ENCODE results near the gene SLC7A6.
A peak's percentile ranks its signal among the peaks of the same experiment; 100 is the strongest.

SLC7A6 gene

DNA sequence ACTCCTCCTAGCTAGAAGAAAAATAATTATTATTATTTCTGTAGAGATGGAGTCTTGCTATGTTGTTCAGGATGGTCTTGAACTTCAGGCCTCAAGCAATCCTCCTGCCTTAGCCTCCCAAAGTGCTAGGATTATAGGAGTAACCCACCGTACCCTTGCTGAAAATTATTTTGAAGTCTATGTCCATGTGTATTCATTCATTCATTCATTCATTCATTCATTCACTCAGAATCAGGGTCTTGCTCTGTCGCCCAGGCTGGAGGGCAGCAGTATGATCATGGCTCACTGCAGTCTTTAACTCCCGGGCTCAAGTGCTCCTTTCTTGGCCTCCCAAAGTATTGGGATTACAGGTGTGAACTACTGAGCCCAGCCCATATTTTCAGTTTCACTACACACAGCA lies 42.3 kb downstream of the SLC7A6 start:
- no peak for DNase-seq (ENCODE audit: low read depth, low spot score)

DNA sequence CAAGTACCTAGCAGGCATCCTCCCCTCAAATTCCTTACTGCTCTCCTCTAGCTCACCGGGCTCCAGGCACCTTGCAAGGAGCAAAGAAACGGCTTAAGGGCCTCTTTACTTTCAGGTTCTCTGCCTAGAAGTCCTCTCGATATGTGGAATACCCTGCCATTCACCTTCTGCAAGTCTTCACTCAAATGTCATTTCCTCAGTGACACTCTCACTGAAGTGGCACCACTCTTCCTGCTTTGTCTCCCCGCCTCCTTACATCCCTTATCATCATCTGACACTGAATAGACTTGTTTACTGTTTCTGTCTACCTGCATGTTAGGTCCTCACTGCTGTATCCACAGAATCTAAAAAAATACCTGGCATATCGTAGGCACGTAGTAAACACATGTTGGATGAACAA lies 45.5 kb downstream of the SLC7A6 start:
- DNase-seq (ENCODE audit: low read depth, low spot score) = no peak

DNA sequence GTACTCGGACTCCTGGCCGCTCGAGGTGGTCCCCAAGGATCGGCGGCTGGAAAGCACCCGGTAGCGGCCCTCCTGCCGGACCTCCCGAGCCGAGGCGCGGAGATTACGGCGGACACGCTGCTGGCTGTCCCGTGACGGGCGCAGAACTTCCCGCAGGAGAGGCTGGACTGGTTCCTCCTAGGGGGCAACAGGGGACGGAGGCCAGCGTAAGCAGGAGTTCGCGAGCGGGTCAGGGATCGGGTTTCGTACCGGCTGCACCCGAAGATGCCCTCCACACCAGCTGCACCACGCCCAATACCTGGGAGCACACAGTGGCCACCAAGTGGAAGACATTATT lies 46.1 kb downstream of the SLC7A6 start:
- DNase-seq (ENCODE audit: low read depth, low spot score) = no peak

DNA sequence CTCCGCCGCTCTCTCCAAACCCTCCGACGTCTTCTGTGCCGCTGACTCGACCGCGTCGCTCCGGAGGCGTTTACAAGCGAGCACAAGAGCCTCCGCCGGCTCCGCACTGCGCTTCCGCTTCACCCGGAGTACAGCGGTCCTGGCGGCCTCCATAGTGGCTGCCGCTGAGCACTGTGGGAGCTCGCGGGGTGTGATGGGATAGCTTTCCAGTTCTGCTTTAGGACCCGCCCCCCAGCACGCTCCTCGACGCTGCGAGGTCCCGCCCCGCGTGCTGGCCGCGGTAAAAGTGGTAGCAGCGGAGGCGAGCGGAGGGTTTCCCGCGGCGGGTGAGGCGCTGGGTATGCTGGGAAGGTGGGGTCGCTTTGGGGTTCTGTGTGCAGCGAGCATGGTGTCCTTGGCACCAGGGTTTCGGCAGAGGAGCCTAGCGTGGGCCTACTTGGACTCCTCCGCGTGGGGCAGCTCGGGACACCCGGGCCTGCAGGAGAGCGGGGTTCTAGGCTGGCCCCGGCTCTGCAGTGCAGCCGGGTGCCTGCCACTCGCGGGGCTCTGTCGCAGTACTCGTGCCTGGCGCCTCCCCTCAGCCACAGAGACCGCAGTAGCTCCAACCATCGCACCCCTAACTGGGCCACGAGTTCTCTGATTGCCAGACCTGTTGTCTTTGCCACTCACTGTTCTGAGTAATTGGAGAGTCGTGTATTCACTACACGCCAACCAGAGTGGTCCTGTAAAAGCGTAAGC lies 46.6 kb downstream of the SLC7A6 start, which contains the start of the genes PRMT7 and SLC7A6OS:
Gene PRMT7 (plus strand): TSS at position 246 of the 738 bp plus-strand sequence. CDS start 4,961 bp downstream, outside the sequence.
Gene SLC7A6OS (minus strand): TSS at position 173 of the 738 bp plus-strand sequence. CDS start 20 bp downstream, at position 153.
- DNase-seq (ENCODE audit: low read depth, low spot score) = peak; percentile 94

DNA sequence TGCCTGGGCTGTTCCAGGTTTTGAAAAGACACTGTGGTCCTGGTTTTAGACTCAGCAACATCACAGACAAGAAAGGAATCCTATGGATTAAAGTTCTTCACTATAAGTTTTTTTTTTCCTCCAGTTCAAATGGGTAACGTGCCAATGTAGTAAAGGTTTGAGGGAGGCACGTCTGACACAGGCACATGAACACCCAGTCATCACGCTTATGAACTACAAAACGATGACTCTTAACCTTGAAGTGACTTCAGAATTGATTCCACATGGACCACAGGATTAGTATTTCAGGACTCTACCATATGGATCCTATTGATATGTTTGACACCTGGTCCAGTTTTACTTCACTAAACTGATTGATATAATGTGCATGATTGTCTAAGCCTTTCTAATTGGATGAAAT lies 48.8 kb downstream of the SLC7A6 start:
- no peak for DNase-seq (ENCODE audit: low read depth, low spot score)

DNA sequence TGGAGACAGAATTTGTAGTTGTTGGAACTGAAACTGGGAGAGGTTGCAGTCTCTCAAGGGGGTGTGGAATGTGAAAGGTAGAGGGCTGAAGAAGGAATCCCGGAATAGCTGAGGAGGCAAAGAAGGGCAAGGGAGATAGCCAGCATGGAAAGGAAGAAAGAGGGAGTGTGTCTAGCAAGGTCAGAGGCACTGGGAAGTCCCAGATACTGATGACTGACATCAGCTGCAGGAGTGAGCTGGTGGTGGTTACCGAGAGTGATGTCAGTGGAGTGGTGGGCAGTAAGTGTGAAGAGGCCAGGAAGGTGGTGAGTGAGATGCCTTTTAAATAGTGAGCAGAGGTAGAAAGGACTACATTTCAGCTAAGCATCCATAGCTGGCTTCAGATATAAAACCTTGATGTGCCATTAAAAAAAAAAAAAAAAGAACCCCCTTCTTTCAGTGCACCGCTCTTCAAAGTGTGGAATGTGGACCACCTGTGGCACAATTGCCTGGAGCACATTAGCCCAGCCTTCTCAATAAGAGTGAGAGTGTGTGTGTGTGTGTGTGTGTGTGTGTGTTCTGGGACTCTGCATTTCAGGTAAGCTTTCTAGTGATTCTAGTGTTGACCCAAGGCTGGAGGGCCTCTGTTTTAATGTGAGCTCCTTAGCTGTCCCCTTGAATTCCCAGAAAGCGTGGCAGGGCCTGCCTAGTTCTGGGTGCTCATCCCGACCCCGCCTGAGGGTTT lies 55.0 kb downstream of the SLC7A6 start:
- peak; percentile 36 for DNase-seq (ENCODE audit: low read depth, low spot score)

DNA sequence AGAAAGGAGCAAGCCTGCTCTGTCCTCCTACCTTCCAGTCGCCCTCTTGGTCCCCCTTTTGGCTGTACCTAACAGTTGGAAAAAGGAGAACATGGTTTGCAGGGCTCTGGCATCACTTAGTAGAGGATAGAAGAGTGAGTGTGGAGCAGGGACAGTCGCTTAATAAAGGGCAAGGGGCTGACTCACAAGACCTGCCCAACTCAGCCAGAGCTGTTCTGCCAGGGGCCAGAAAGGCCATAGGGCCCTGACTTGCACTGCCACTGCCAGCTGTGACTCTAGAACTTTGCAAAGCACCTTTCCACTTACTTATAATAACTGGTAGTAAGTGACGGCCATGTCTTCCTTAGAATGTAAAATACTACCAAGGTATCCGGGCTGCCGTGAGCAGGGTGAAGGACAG lies 60.0 kb downstream of the SLC7A6 start:
- no peak for DNase-seq (ENCODE audit: low read depth, low spot score)

DNA sequence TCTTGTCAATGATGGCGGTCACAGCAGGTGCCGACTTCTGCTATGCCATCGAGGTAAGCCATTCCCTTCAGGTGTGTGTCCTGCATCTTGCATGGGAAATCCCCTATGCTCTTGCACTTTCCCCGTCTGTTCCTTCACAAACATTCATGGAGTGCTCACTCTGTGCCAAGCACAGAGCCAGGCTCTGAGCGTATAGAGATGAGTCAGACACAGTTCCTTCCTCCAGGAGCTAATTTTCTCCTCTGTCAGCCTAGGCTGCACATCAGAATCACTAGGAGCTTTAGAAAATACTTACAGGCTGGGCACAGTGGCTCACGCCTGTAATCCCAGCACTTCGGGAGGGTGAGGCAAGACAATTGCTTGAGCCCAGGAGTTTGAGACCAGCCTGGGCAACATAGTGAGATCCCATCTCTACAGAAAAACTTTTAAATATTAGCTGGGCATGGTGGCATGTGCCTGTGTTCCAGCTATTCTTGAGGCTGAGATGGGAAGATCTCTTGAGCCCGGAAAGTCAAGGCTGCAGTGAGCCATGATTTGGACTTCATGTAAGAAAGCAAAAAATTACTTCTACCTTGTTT lies 60.5 kb downstream of the SLC7A6 start:
- no peak for DNase-seq (ENCODE audit: low read depth, low spot score)

DNA sequence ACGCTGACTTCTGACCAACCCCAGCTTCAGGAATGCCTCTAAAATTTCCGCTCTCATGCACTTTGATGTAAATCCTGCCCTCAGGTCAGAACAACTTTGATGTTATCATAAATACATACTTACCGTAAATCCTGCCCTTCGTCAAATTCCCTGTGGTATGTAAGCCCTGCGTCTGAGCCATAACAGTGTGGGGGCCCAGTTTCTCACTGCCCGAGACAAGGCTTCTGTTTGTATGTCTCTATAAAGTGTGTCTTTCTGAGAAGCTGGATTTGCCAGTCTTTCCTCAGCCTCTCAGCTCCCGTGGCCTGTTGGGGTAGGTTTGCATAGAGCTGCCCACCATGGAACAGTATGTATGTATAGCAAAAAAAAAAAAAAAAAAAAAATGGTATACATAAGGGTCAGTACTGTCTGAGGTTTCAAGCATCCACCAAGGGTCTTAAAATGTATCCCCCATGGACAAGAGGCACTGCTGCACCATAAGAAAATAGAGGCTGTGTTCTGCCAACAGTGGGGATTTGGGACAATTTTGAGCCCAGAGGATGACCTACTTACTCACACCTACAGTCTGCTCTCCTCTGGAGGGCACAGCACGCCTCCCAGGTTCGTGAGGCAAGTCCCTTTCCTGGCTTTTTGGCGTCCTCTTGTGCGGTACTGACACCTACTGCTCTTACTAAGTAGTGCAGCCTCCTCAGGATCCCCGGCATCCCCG lies 64.0 kb downstream of the SLC7A6 start:
- peak; percentile 92 for DNase-seq (ENCODE audit: low read depth, low spot score)

DNA sequence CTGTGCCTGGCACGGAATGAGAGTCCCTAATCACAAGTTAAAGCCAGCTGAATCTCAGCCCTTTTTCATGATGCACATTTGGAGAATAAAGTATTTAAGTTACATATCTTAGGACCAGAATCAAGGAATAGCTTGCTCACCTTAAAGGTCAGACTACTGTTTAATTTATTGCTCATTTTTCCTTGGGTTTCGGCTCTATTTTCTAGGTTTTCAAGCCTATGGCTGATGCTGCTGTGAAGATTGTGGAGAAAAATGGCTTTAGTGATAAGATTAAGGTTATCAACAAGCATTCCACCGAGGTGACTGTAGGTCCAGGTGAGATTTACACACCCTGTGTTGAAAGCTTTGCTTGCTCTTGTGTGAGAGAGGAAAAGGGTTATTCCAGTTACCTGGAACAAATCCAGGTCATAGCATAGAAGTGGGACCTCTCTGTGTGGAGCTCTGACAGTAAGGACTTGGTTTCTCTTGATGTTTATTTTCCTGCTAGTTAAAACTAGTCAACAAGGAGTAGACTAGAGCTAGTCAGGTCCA lies 64.6 kb downstream of the SLC7A6 start:
- DNase-seq (ENCODE audit: low read depth, low spot score) = no peak

DNA sequence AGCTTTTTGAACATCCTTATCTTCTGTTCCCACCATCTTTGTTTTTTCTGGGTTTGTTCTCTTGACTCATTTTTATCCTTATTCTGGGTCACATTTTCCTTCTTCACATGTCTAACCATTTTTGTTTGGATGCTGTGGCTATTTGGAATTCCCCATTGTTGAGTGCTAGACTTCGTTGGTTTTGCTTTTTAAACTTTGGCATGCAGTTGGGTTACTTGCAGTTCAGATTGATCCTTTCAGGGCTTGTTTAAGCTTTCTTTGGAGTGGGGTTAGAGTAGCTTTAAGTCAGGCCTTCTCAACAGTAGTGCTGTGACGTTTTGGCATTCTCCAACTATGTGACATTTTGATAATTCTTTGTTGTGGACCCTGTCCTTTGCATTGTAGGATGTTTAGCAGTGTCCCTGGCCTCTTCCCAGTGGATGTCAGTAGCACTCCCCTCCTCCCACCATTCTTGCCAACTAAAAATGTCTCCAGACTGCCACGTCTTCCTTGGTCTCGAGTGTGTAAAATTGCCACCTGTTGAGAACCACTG lies 67.6 kb downstream of the SLC7A6 start:
- no peak for DNase-seq (ENCODE audit: low read depth, low spot score)

DNA sequence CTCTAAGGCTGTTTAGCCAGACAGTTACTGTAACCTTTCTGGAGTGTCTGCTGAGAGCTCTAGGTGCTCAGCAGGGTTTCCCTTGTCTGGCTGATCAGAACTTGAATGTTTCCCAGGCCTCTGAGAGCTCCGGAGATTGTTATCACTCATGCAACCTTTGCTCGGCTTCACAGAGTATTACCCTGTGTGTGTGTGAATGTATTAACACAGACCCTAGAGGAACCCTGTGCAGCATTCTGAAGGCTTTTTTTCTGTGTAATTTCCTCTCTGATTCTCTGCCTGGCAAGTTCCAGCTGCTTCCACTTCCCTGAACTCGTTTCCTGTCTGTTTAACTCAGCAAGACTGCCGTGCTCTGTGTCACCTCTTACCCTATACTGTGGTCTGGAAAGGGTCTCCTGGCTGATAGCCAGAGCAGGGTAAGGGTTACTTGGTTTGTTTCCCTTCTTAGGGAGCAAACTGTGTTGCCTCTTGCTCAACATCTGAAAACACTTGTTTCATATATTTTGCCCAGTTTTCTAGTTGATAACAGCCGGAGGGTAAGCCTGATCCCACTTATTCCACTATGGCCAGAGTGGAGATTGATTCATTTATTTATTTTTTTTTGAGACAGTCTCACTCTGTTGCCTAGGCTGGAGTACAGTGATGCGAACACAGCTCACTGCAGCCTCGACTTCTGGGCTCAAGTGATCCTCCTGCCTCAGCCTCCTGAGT lies 68.2 kb downstream of the SLC7A6 start:
- DNase-seq (ENCODE audit: low read depth, low spot score) = peak; percentile 21

DNA sequence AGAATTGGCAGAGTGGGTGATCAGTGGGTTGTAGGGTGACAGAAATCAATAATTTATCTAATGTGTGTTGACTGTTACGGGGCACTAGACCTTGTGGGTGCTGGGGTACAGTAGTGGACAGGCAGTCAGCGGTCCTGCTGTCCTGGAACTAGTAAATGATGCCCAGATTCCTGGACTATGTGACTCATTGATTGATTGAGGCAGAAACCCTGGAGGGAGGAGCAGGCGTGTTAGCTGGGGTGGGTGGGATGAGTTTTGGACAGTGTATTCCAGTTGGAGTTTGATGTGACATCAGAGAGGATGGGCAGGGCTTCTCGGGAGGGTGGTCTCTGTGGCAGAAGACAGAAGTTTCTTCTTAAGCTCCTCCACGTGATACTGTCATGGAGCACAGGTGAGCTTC lies 70.8 kb downstream of the SLC7A6 start:
- DNase-seq (ENCODE audit: low read depth, low spot score) = no peak

DNA sequence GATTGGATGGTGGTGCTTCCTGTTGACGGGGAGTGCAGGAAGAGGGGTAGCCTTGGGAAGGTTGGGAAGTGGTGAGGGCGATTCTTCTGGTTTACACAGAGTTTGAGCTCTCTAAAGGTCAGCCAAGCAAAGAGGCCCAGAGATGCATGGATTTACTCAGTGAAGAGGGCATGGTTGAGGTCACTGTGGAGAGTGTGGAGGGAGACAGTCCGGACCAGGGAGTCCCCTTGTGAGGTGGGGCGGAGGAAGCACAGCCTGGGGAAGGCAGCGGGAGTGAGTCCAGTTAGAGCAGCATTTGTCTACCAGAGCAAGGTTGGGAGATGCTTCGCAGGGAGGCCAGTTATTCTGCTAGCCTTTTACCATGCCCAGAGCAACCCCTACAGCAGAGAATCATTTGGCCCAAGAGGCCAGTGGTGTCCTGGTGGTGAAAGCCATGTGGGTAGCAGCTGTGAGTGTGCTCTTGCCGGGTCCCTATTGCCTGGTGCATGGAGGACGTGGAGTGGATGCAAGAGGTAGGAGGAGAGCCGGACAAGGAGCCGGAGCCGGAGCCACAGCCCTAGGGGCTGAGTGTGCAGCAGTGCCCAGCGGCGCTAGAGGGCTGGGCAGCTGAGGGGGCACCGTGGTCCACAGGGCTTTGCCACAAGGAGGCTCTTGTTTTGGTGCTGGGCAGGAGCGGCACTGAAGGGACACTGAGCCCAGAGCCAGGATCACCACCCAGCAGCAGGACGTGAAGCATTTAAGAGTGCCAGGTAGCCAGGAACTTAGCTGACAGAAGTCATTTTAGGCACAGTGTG lies 74.2 kb downstream of the SLC7A6 start:
- no peak for DNase-seq (ENCODE audit: low read depth, low spot score)

DNA sequence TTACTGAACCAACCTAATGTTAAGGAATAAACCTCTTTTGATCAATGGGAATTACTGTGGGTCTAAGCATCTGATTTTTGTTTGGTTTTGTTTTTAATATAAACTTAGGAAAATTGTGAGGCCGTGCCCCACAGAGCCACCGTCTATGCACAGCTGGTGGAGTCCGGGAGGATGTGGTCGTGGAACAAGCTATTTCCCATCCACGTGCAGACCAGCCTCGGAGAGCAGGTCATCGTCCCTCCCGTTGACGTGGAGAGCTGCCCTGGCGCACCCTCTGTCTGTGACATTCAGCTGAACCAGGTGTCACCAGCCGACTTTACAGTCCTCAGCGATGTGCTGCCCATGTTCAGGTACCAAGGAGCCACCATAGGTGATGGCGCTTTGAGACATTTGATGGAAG lies 74.9 kb downstream of the SLC7A6 start:
- DNase-seq (ENCODE audit: low read depth, low spot score) = no peak

DNA sequence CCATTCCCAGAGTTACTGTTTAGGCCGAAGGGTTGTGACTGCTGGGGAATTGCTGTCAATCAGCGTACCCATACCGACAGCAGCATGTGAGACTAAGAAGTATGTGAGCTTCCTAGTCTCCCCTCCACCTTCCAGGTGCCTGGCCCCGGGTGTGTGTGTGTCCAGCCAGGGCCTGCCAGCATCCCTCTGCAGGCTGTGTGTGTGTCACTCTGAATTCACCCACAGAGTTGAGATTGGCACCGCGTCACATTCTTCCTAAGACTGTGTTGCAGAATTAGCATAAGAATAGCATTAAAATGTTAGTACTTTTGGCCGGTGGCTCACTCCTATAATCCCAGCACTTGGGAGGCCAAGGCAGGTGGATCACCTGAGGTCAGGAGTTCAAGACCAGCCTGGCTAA lies 78.3 kb downstream of the SLC7A6 start:
- DNase-seq (ENCODE audit: low read depth, low spot score) = no peak

DNA sequence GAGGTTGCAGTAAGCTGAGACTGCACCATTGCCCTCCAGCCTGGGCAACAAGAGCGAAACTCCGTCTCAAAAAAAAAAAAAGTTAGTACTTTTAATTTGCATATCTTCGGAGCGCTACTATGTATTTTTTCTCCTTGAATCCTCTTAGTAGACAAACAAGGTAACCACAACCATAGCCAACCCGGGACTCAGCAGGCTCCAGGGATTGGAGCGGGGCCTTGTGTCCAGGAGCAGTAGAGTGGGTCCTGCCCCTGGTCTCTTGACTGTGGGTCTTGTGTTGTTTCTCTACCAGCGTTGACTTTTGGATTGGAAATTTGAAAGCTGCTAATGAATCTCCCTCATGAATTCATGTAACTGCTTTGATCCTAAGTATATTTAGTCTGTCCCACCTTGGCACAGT lies 78.8 kb downstream of the SLC7A6 start:
- DNase-seq (ENCODE audit: low read depth, low spot score) = no peak

DNA sequence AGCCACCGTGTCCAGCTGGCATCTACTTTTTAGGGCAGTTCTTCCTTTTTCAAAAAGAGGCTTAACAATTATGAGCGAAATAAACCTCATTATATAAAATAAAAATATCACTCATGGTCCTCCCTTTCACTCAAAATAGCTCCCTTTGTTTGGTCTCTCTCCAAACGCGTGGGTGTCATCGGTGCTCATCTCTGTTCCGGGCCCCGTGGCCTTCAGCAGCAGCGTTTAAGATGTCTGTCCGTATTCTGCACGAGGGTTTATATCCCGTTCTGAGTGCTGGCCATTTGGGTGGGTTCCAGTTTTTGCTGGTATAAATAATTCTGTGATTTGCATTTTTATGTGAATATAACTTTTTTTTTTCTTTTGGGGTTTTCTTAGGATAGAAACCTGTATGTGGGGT lies 79.9 kb downstream of the SLC7A6 start:
- no peak for DNase-seq (ENCODE audit: low read depth, low spot score)

DNA sequence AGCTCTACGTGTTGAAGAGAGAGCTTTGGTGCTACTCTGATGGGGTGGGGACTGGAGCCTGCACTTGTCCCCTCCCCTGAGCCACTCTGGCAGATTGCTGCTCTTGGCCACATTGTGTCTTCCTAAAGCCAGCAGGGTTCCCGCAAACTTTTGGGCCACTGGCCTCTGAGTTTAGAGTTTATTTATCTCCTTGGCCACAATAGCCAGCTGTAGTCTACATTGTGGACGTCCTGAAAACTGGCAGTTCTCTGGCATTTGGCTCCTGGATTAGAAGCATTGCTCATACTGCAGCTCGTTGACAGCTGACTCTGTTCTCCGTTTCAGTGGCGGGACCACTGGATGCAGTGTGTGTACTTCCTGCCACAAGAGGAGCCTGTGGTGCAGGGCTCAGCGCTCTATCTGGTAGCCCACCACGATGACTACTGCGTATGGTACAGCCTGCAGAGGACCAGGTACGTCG lies 81.1 kb downstream of the SLC7A6 start:
- no peak for DNase-seq (ENCODE audit: low read depth, low spot score)

Data from ELF-1 (cell line).